ENCODE measurements around the gene EVA1A.

Gene EVA1A

DNA sequence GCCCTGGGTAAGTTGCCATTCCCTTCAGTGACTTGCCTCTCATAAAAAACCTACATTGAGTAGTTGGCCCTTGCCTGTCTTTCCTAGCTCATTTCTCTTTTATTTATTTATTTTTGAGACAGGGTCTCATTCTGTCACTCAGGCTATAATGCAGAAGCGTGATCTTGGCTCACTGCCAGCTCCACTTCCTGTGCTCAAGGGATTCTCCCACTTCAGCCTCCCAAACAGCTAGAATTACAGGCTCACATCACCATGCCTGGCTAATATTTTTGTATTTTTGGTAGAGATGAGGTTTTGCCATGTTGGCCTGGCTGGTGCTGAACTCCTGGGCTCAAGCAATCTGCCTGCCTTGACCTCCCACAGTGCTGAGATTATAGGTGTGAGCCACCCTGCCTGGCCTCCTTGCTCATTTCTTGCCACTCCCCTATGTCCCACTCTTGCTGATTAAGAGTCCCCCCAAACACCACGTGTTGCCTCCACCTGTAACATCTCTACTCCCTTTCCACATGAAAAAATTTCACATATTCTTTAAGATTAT, 12.6 kb downstream of the EVA1A start:
- in situ Hi-C loops (cut with HindIII; ENCODE audit: low pct_ligation_motif_present, low sequenced_read_pairs) = no loop called here
- Histone ChIP-seq H3K36me3 (replicated peaks) (peaks cover 20% of the 10 kb centered on the region), H3K27me3 (replicated peaks) (no peaks in the 10 kb centered on the region), H3K4me3 (ENCODE audit: low read depth, low read length) (no peak overlapping the region), H3K27ac (peak overlapping the region; percentile 93)
- TF ChIP-seq, protein P1, sequence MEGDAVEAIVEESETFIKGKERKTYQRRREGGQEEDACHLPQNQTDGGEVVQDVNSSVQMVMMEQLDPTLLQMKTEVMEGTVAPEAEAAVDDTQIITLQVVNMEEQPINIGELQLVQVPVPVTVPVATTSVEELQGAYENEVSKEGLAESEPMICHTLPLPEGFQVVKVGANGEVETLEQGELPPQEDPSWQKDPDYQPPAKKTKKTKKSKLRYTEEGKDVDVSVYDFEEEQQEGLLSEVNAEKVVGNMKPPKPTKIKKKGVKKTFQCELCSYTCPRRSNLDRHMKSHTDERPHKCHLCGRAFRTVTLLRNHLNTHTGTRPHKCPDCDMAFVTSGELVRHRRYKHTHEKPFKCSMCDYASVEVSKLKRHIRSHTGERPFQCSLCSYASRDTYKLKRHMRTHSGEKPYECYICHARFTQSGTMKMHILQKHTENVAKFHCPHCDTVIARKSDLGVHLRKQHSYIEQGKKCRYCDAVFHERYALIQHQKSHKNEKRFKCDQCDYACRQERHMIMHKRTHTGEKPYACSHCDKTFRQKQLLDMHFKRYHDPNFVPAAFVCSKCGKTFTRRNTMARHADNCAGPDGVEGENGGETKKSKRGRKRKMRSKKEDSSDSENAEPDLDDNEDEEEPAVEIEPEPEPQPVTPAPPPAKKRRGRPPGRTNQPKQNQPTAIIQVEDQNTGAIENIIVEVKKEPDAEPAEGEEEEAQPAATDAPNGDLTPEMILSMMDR (IDR thresholded peaks at IDR 0.05; ENCODE audit: low read depth, low read length, missing control alignments) = no peak
- peak; percentile 46 for DNase-seq

DNA sequence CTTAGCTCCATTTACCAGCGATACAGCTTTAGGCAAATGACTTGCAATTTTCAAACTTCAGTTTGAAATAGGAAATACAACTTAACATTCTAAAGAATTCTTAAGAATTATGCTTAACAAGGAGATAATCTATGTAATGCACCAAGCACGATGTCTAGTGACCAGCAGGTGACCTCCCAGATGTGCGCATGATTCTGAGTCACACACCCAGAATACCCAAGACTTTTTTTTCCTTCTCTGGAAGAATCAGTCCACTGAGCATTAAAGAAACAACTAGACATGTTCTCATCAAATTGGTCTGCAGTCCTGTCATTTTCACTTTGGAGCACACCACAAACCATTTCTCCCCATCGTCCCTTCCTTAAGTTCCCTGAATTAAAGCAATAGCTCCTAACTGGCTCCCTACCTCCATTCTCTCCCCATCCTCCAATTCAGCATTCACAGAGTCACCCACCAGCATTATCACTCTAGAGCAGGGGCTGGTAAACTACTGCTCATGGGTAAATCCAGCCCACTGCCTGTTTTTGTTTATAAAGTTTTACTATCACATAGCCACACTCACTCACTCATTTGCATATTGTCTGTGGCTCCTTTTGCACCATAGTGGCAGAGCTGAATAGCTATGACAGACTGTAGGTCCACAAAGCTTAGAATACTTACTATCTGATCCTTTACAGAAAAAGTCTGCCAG, 13.2 kb downstream of the EVA1A start:
- peak; percentile 97 for DNase-seq
- H3K27ac ChIP-seq = peak overlapping the region; percentile 93
- no peaks in the 10 kb centered on the region for H3K27me3 ChIP-seq (replicated peaks)
- TF ChIP-seq, protein P1 (IDR thresholded peaks at IDR 0.05; ENCODE audit: low read depth, low read length, missing control alignments) = no peak
- in situ Hi-C loops (cut with HindIII; ENCODE audit: low pct_ligation_motif_present, low sequenced_read_pairs) = no loop called here
- no peak overlapping the region for H3K4me3 ChIP-seq (ENCODE audit: low read depth, low read length)
- H3K36me3 ChIP-seq (replicated peaks) = peaks cover 16% of the 10 kb centered on the region

DNA sequence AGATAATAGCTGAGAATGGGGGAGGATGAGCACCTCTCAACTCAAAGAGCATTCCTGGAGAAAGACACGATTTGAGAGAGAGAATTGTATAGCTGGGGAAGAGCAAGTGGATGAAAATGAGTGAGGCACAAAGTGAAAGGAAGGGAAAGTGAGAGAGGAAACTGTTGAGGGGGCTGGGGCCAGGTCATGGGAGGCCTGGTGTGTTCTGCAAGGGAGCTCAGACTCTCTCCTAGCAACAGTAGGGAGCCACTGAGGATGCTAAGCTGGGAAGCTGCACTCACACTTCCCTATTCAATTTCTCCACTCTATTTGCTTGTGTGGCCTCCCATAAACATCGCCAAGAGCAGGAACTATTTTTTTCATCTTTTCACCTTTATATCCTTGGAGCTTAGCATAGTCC, 14.8 kb downstream of the EVA1A start:
- no peaks in the 10 kb centered on the region for H3K27me3 ChIP-seq (replicated peaks)
- H3K36me3 ChIP-seq (replicated peaks) = peaks cover 18% of the 10 kb centered on the region
- in situ Hi-C loops (cut with HindIII; ENCODE audit: low pct_ligation_motif_present, low sequenced_read_pairs) = no loop called here
- no peak overlapping the region for H3K4me3 ChIP-seq (ENCODE audit: low read depth, low read length)
- DNase-seq = no peak
- H3K27ac ChIP-seq = no peak overlapping the region
- TF ChIP-seq, protein P1 (IDR thresholded peaks at IDR 0.05; ENCODE audit: low read depth, low read length, missing control alignments) = no peak

DNA sequence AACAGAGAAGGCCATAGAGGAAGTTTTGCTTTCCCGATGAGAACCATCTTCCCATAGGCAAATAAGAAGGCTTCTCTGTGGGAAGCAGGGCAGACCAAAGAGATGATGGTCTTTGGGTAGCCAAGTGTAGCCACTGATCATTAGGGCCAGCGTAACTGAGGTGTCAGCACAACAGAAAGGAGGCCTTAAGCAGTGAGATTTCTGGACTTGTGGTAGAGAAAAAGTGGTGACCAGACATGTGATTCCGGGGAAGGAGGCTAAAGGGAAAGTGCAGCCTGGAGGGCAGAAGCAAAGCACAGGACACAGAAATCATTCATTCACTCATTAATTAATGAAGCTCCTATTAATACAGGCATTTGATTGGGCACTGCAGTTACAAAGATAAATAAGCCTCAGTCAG, 15.4 kb downstream of the EVA1A start:
- Histone ChIP-seq H3K27ac (no peak overlapping the region), H3K27me3 (replicated peaks) (no peaks in the 10 kb centered on the region), H3K4me3 (ENCODE audit: low read depth, low read length) (no peak overlapping the region), H3K36me3 (replicated peaks) (peaks cover 19% of the 10 kb centered on the region)
- no peak for DNase-seq
- TF ChIP-seq, protein P1 (IDR thresholded peaks at IDR 0.05; ENCODE audit: low read depth, low read length, missing control alignments) = no peak
- in situ Hi-C loops (cut with HindIII; ENCODE audit: low pct_ligation_motif_present, low sequenced_read_pairs) = no loop called here

DNA sequence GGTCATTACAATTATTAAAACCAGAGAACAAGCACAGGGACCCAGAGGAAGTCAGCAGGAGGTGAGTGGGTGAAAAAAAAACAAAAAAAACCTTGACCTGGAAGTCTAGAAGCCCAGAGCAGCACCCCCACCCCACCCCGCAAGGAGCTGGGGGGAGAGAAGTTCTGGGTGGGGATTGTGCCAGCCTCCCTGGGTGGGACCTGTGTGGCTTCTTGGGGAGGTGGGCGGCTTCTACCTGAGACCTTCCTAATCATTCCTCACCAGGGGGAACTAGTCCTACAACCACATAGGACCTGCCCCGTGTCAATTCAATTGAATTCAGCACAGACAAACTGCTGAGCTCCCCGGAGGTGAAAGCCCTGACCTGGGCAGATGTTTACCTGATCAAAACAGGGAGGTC, 17.3 kb downstream of the EVA1A start:
- DNase-seq = no peak
- Histone ChIP-seq H3K36me3 (replicated peaks) (peaks cover 10% of the 10 kb centered on the region), H3K4me3 (ENCODE audit: low read depth, low read length) (no peak overlapping the region), H3K27me3 (replicated peaks) (no peaks in the 10 kb centered on the region), H3K27ac (no peak overlapping the region)
- TF ChIP-seq, protein P1 (IDR thresholded peaks at IDR 0.05; ENCODE audit: low read depth, low read length, missing control alignments) = no peak
- in situ Hi-C loops (cut with HindIII; ENCODE audit: low pct_ligation_motif_present, low sequenced_read_pairs) = no loop called here

DNA sequence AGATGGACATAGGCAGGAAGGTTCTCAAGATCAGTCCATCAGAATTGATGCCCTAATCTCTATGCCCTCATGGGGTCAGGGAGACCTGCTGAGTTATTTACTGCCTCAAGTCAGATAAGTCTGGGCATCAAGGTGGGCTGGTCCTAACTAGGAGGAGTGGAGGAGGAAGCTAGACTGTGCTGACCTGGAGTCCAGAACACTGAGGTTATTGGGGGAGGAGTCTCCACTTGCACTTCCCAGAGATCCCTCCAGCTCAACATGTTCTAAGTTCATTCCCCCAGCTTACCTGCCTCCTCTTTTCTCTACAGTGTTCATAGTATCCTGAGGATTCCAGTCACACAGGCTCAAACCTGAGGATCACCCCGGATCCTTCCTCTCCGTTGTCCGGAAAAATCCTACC, 19.3 kb downstream of the EVA1A start:
- no peaks in the 10 kb centered on the region for H3K27me3 ChIP-seq (replicated peaks)
- H3K36me3 ChIP-seq (replicated peaks) = peaks cover 16% of the 10 kb centered on the region
- no peak overlapping the region for H3K4me3 ChIP-seq (ENCODE audit: low read depth, low read length)
- in situ Hi-C loops (cut with HindIII; ENCODE audit: low pct_ligation_motif_present, low sequenced_read_pairs) = no loop called here
- no peak overlapping the region for H3K27ac ChIP-seq
- no peak for DNase-seq
- TF ChIP-seq, protein P1 (IDR thresholded peaks at IDR 0.05; ENCODE audit: low read depth, low read length, missing control alignments) = no peak

Measured in brain microvascular endothelial cell (primary cell).